Epithelial cell of proximal tubule (primary cell): ENCODE data around the gene HAPLN1. TPM values are rescaled to one million over a fixed set of nuclear protein-coding genes. Genes with fewer than 3 reads are reported as not detected.

ENCODE experiments used
- DNase-seq: peaks from one replicate; pipeline ENCODE4 v3.0.0-alpha.2; 2011; ENCODE audit warnings: low read depth
- H3K4me3 ChIP-seq: 2 replicates; pipeline ENCODE4 v1.5.1; 2011; ENCODE audit warnings: low read depth, mild to moderate bottlenecking, low read length
- CTCF ChIP-seq: conservative IDR thresholded peaks from 2 replicates; pipeline ENCODE4 v1.5.1; 2012; ENCODE audit warnings: low read depth, mild to moderate bottlenecking, low read length
- total RNA-seq: library from RNA; depleted of rRNA; stranded (reverse); fragments of >200 nt; gene quantifications from 2 replicates; pipeline ENCODE4 v1.2.3, GENCODE V29; 2015

HAPLN1 gene
- total RNA-seq, 1 donor from 2014 or later, result not detected

- no peak for DNase-seq
- no peak for TF ChIP-seq CTCF
- no peak overlapping the region for H3K4me3 ChIP-seq
Measured at GRCh38 chr5:83683836-83684235, 36.8 kb downstream of the HAPLN1 start.

GRCh38 chr5:83672646-83673045 lies 48.0 kb downstream of the HAPLN1 start:
- DNase-seq, result no peak
- TF ChIP-seq CTCF, result no peak
- no peak overlapping the region for H3K4me3 ChIP-seq

GRCh38 chr5:83672158-83672557 lies 48.5 kb downstream of the HAPLN1 start:
- H3K4me3 ChIP-seq, result no peak overlapping the region
- no peak for DNase-seq
- no peak for TF ChIP-seq CTCF

- no peak for DNase-seq
- TF ChIP-seq CTCF, result no peak
Measured at GRCh38 chr5:83665631-83666030, 55.0 kb downstream of the HAPLN1 start.

GRCh38 chr5:83662558-83662957 lies 58.1 kb downstream of the HAPLN1 start:
- no peak for TF ChIP-seq CTCF
- no peak for DNase-seq
- H3K4me3 ChIP-seq, result no peak overlapping the region

More at GRCh38 chr5:83665631-83666030, 55.0 kb downstream of the HAPLN1 start:
- H3K4me3 ChIP-seq, result no peak overlapping the region

- no peak for DNase-seq
- no peak for TF ChIP-seq CTCF
- no peak overlapping the region for H3K4me3 ChIP-seq
Measured at GRCh38 chr5:83657807-83658525, 62.7 kb downstream of the HAPLN1 start.

GRCh38 chr5:83654427-83654994 lies 66.1 kb downstream of the HAPLN1 start:
- no peak for DNase-seq
- no peak for TF ChIP-seq CTCF
- H3K4me3 ChIP-seq, result no peak overlapping the region
